HepG2 (cell line): ENCODE measurements around the gene MCF2L. TPM values are rescaled to one million over a fixed set of nuclear protein-coding genes. Genes with fewer than 3 reads are reported as not detected.

Source experiments
- ARID4A ChIP-seq: sonication (generic); formaldehyde crosslinking; IDR thresholded peaks from 2 replicates; pipeline ENCODE4 v1.5.0; 2020; ENCODE audit warnings: mild to moderate bottlenecking, missing genetic modification reagents, borderline replicate concordance
- CREB1 ChIP-seq, 2 experiments: fragments of 450-650 bp in 1 of 2; IDR thresholded peaks; 2 replicates each; pipeline ENCODE4 v1.6.1; 2016 to 2017; ENCODE audit warnings: control low read depth in 1 of 2, mild to moderate bottlenecking in 1 of 2, missing compliant biosample characterization in 1 of 2, missing genetic modification characterization in 1 of 2
- DZIP1 ChIP-seq: sonication (generic); formaldehyde crosslinking; IDR thresholded peaks from 2 replicates; pipeline ENCODE4 v1.5.0; 2020; ENCODE audit warnings: mild to moderate bottlenecking, missing genetic modification reagents
- EEA1 ChIP-seq: sonication (generic); formaldehyde crosslinking; IDR thresholded peaks from 2 replicates; pipeline ENCODE4 v1.5.1; 2020; ENCODE audit warnings: mild to moderate bottlenecking, missing genetic modification reagents, borderline replicate concordance
- ELF4 ChIP-seq: sonication (generic); formaldehyde crosslinking; IDR thresholded peaks from 2 replicates; pipeline ENCODE4 v1.5.0; 2020; ENCODE audit warnings: missing genetic modification reagents, mild to moderate bottlenecking, moderate library complexity, borderline replicate concordance
- HOXD1 ChIP-seq: sonication (generic); formaldehyde crosslinking; IDR thresholded peaks from 2 replicates; pipeline ENCODE4 v1.5.0; 2020; ENCODE audit warnings: missing genetic modification reagents
- JUNB ChIP-seq: sonication (generic); formaldehyde crosslinking; IDR thresholded peaks from 2 replicates; pipeline ENCODE4 v1.8.0; 2022; ENCODE audit warnings: missing genetic modification reagents, mild to moderate bottlenecking, borderline replicate concordance
- MAFG ChIP-seq: sonication (generic); formaldehyde crosslinking; IDR thresholded peaks from 2 replicates; pipeline ENCODE4 v1.5.1; 2020; ENCODE audit warnings: mild to moderate bottlenecking, missing genetic modification reagents
- MIER2 ChIP-seq: IDR thresholded peaks from 2 replicates; pipeline ENCODE4 v1.6.1; 2016; ENCODE audit warnings: missing biosample characterization, missing genetic modification reagents
- NR2F1 ChIP-seq, 2 experiments: fragments of 450-650 bp in 1 of 2; formaldehyde crosslinking in 1 of 2; IDR thresholded peaks; 2 replicates each; pipeline versions ENCODE4 v1.5.0 to v1.6.1; 2016 to 2020; ENCODE audit warnings: mild to moderate bottlenecking in 1 of 2, missing compliant biosample characterization in 1 of 2, missing genetic modification reagents in 1 of 2, moderate library complexity in 1 of 2
- PAXIP1 ChIP-seq: sonication (generic); formaldehyde crosslinking; conservative IDR thresholded peaks from 2 replicates; pipeline ENCODE4 v1.4.0; 2020; ENCODE audit warnings: mild to moderate bottlenecking, missing genetic modification reagents, moderate library complexity
- PRMT3 ChIP-seq: sonication (generic); formaldehyde crosslinking; IDR thresholded peaks from 2 replicates; pipeline ENCODE4 v1.8.1; 2022; ENCODE audit warnings: low read depth, mild to moderate bottlenecking, moderate library complexity, missing genetic modification reagents, borderline replicate concordance
- RBM22 ChIP-seq: fragments of 200-400 bp; formaldehyde crosslinking; optimal IDR thresholded peaks from 2 replicates; pipeline ENCODE3; 2017; ENCODE audit warnings: mild to moderate bottlenecking, low read length, moderate library complexity
- TP53 ChIP-seq: sonication (generic); formaldehyde crosslinking; conservative IDR thresholded peaks from 2 replicates; pipeline ENCODE4 v1.4.0; 2020; ENCODE audit warnings: missing genetic modification reagents
- ZNF143 ChIP-seq: sonication (generic); formaldehyde crosslinking; IDR thresholded peaks from 2 replicates; pipeline ENCODE4 v1.4.0; 2020; ENCODE audit warnings: missing genetic modification reagents
- ZNF749 ChIP-seq: sonication (generic); formaldehyde crosslinking; IDR thresholded peaks from 2 replicates; pipeline ENCODE4 v1.8.0; 2022; ENCODE audit warnings: mild to moderate bottlenecking, missing genetic modification reagents, moderate library complexity, borderline replicate concordance
- ZNF850 ChIP-seq: sonication (generic); formaldehyde crosslinking; conservative IDR thresholded peaks from 2 replicates; pipeline ENCODE4 v1.9.0; 2021; ENCODE audit warnings: mild to moderate bottlenecking, missing genetic modification reagents
- ZSCAN12 ChIP-seq: sonication (generic); formaldehyde crosslinking; IDR thresholded peaks from 2 replicates; pipeline ENCODE4 v1.9.0; 2021; ENCODE audit warnings: mild to moderate bottlenecking, missing genetic modification reagents
- polyA plus RNA-seq, 8 experiments: library from polyadenylated mRNA; depleted of rRNA in 3 of 8; stranded (reverse) in 7 of 8; unstranded in 1 of 8; fragments of >200 nt; fragmentation: Illumina TruSeq in 4 of 8; extraction: Trizol in 4 of 8; gene quantifications; 2 replicates each; pipeline versions ENCODE4 v1.2.1 to v1.2.3, GENCODE V29; 2011 to 2016; ENCODE audit warnings: low read depth in 4 of 8, missing spikeins in 1 of 8, mixed read lengths in 1 of 8; ENCODE audit not compliant: insufficient read depth in 1 of 8
- total RNA-seq, 5 experiments: library from RNA; depleted of rRNA; stranded (reverse); fragments of >200 nt; fragmentation: Illumina TruSeq; extraction: Trizol; gene quantifications; 2 replicates each; pipeline ENCODE4 v1.2.3, GENCODE V29; 2016; ENCODE audit warnings: low read depth in 1 of 5

Gene MCF2L
- total and polyA plus RNA-seq, 2 of the 13 experiments (the other 11 are each of a cell fraction or from before 2014, with no cell fraction given): 19.4 to 28.4 TPM

- TF ChIP-seq DZIP1 (CRISPR knock-in tag): 0 out of 2 replicates have a peak, but pooled peaks have one; percentile 1
- TF ChIP-seq MAFG (CRISPR knock-in tag): no peak
- no peak for TF ChIP-seq MIER2 (CRISPR knock-in tag)
- TF ChIP-seq TP53 (CRISPR knock-in tag): no peak
- TF ChIP-seq ZNF749 (CRISPR knock-in tag): no peak
- no peak for TF ChIP-seq ZNF143 (CRISPR knock-in tag)
- TF ChIP-seq ZSCAN12 (CRISPR knock-in tag): no peak
- TF ChIP-seq CREB1 (IDR thresholded peaks at IDR 0.05): no peak
- no peak for TF ChIP-seq CREB1 (CRISPR knock-in tag; IDR thresholded peaks at IDR 0.05)
- TF ChIP-seq HOXD1 (CRISPR knock-in tag): no peak
- no peak for TF ChIP-seq PRMT3
- TF ChIP-seq RBM22: no peak
- no peak for TF ChIP-seq EEA1
- TF ChIP-seq ARID4A (CRISPR knock-in tag): peak; percentile 22
- no peak for TF ChIP-seq ZNF850 (CRISPR knock-in tag)
- no peak for TF ChIP-seq PAXIP1 (CRISPR knock-in tag)
- no peak for TF ChIP-seq JUNB
- no peak for TF ChIP-seq NR2F1 (CRISPR knock-in tag; IDR thresholded peaks at IDR 0.05)
- TF ChIP-seq ELF4: no peak
Observed at GRCh38 chr13:113001241-113002140, 32.5 kb downstream of the MCF2L start (continued).
